Thyroid gland (tissue), 4 donors: Measurements from ENCODE around the gene KRT6B.

Experiments used
- CTCF ChIP-seq, 6 experiments: fragments of 200-600 bp in 3 of 6; fragments of 450-650 bp in 3 of 6; sonication (generic) in 3 of 6; IDR thresholded peaks; one replicate each; pipeline ENCODE4 v1.5.1; 2016 to 2019; ENCODE audit warnings: antibody characterized with exemption in 6 of 6, mild to moderate bottlenecking in 2 of 6, inconsistent platforms in 1 of 6, moderate library complexity in 1 of 6
- POLR2A ChIP-seq, 2 donors: fragments of 450-650 bp; IDR thresholded peaks; one replicate each; pipeline ENCODE4 v1.6.1; 2017; ENCODE audit warnings: antibody characterized with exemption in 2 of 2, mild to moderate bottlenecking in 2 of 2, moderate library complexity in 1 of 2

- TF ChIP-seq POLR2A (IDR thresholded peaks at IDR 0.05) (no peak), CTCF (IDR thresholded peaks at IDR 0.05) (no peak)
These were observed 25.7 kb upstream of the KRT6B start for GRCh38 chr12:52477651-52478050.
